Measurements from ENCODE around the gene SCMH1.
"Not testable (repeated sequence)": the region's sequence is repeated elsewhere in the genome, so short reads cannot be mapped to it uniquely, and the experiment has no call there.

Gene SCMH1

GRCh38 chr1:41241749-41242341, at the start of gene SCMH1:
Gene SCMH1 (minus strand): TSS chr1:41242306. CDS start chr1:41186133, 56,173 bp downstream.
- peak; percentile 26 to 44 for DNase-seq (ENCODE audit: low read depth in 2 of 2)

GRCh38 chr1:41291195-41291594, 49.1 kb upstream of the SCMH1 start:
- no peak for DNase-seq (ENCODE audit: low read depth in 2 of 2)

- DNase-seq (ENCODE audit: low read depth in 2 of 2) = no peak
These were observed 47.1 kb upstream of the SCMH1 start for GRCh38 chr1:41289196-41289595.

DNA sequence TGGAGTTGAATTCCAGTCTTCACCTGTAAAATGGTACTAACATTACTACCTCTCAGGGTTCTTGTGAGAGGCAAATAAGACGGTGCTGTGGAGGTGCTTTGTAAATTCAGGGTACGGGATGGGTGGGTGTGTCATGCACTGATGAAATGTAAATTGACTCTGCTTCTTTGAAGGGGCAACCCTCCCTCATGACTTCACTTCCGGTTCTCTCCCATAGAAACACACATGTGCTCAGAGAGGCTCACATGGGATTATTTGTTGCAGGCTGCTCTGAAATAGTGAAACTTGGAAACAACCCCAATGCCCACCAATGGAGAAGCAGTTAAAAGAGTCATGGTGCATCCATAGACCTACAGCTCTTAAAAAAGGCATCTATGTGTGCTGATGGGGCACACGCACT, 44.9 kb upstream of the SCMH1 start:
- DNase-seq (ENCODE audit: low read depth in 2 of 2) = no peak

DNA sequence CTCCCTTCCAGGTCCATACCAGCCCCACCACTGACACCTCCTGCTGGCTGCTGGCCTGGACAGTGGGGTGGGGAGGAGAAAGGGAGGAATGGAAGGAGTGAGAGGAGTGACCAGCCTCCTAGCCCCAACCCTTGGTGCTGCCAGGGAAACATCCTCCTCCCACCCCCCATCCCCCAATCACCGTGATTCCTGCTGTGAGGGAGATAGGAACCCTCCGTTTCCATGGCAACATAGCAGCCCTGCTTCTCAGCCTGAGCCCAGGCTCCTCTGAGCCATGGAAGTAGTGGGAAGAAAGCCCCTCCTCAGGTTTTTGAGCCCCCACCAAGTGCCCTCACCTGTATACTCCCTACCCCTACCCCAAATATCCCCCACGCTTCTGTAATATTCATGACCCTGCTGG, 44.4 kb upstream of the SCMH1 start:
- DNase-seq (ENCODE audit: low read depth in 2 of 2) = no peak

- DNase-seq (ENCODE audit: low read depth in 2 of 2) = no peak
These were observed 43.7 kb upstream of the SCMH1 start for GRCh38 chr1:41285818-41286217.

DNA sequence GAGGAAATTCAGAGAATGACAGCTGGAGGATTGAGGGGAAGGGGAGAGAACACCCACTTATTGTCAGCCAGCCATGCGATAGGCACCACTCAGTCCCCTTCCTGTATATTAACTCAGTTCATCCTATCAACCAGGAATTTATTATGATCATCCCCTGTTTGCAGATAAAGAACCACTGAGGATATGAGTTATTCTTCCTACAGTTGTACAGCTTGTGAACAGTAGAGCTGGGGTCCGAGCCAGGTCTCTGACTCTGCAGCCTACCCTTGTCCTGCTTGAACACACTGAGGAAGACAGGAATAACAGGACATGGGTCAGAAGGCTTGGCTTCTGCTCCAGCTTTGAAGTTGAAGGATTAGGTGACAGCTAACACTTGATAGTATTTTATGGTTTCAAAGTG, 42.0 kb upstream of the SCMH1 start:
- DNase-seq (ENCODE audit: low read depth in 2 of 2) = no peak

DNA sequence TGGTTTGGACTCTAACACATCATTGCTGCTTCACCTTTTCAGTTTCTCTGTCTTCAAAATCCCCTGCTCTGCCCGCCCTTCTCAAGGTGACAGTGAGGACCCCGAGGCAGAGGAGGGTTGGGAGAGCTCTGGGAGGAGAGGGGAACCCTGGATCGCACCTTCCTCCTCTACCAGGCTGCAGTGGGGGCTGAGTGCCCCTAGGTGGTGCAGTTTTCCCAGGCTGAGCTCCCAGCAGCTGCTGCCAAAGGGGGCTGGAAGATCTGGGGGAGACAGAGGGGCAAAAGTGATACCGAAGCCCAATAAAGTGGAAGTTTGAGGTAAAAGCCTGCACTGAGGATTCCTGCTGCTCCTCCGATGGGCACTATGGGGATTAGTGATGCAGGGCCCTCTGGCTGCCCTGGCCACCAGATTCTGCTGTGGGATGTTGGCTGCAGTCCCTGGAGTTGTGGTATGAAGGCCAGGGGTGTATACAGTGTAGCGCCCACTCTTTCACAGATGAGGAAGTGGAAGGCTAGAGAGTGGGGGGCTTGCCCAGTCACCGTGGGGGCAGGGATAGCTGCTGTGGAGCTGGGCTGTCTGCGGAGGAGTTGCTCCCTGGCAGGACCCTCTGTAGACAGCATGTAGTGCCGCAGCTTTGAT, 40.7 kb upstream of the SCMH1 start:
- DNase-seq (ENCODE audit: low read depth in 2 of 2) = peak; percentile 7 to 17

- no peak for DNase-seq (ENCODE audit: low read depth in 2 of 2)
These were observed 39.2 kb upstream of the SCMH1 start for GRCh38 chr1:41281334-41281733.

GRCh38 chr1:41280202-41281032, 38.3 kb upstream of the SCMH1 start:
- no peak for DNase-seq (ENCODE audit: low read depth in 2 of 2)

DNA sequence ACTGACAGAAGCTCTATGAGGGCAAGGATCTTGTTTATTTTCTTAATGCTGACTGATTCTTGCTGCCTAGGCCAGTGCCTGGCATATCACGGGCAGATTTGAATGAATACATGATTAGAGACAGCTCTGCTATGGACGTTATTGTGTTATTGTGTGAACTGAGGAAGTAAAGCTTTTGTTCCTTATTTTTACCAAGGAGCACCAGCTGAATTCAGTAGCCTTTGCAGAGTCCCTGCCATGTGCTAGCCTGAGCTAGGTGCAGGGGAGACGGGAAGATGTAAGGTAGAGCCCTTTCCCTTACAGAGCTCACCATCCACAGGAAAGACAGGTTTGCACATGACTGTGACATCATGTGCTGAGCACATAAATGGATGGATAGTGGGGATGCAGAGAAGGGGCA, 36.0 kb upstream of the SCMH1 start:
- no peak for DNase-seq (ENCODE audit: low read depth in 2 of 2)

GRCh38 chr1:41277371-41277975, 35.4 kb upstream of the SCMH1 start:
- no peak for DNase-seq (ENCODE audit: low read depth in 2 of 2)

- no peak for DNase-seq (ENCODE audit: low read depth in 2 of 2)
These were observed 33.7 kb upstream of the SCMH1 start for GRCh38 chr1:41275831-41276230.

- no peak for DNase-seq (ENCODE audit: low read depth in 2 of 2)
These were observed 32.8 kb upstream of the SCMH1 start for GRCh38 chr1:41274752-41275545.

- DNase-seq (ENCODE audit: low read depth in 2 of 2) = no peak
These were observed 30.5 kb upstream of the SCMH1 start for GRCh38 chr1:41272601-41273000.

DNA sequence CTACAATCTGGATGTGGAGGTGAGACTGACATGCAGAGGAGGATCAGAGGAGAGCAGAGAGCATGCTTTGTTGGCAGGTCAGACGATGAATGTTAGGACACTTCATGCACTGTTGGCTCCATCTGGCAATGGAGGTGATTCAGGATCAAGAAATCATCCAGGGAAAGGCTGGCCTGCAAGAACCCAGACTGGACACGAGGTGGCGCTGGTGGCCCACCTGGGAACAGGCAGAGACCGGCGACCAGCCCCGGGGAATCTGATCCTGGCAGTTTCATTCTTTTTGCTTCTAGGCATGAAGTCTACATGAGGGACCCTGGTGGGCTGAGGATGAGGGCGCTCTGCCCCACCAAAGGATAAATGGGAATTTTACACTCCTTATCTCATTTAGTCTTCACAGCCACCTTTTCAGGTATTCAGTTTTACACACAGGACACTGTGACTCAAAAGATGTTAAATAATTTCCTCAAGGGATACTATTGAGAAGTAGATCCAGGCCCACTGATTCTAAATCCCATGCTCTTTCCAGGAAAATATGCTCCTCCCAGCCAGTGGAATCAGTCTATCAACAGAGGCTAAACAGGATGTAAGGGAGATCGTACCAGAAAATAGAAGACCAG, 26.2 kb upstream of the SCMH1 start:
- DNase-seq (ENCODE audit: low read depth in 2 of 2) = peak; percentile 46 to 57

GRCh38 chr1:41261926-41262618, 20.0 kb upstream of the SCMH1 start:
- no peak for DNase-seq (ENCODE audit: low read depth in 2 of 2)

DNA sequence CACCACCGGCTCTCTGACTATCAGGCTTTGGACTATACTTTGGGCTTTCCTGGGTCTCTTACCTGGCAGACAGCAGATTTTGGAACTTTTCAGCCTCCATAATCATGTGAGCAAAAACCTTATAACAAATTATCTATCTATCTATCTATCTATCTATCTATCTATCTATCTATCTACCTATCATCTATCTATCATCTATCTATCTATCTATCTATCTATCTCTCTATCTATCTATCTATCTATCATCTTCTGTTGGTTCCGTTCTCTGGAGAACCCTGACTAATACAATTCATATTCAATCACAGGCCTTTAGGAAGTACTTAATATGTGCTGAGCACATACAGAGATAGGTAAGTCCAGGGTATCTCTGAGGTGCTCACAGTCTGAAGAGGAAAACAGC, 18.7 kb upstream of the SCMH1 start:
- no peak for DNase-seq (ENCODE audit: low read depth in 2 of 2)

DNA sequence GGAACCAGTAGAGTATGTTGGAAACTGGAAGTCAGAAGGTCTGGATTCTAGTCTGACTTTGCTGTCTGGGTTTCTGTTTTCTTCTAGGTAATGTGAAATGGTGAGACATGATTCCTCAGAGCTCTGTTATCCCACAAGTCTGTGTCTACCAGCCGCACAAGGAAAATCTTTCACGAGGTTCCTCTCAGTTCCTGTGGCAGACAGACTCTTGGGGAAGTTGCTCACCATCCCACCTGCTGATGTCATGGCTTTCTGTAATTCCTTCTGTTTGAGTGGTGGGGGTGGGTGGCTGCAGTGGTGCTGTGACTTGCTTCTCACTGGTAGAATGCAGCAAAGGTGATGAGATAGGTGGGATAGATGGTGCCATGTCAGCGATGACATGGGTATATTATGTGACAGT, 17.1 kb upstream of the SCMH1 start:
- no peak for DNase-seq (ENCODE audit: low read depth in 2 of 2)

DNA sequence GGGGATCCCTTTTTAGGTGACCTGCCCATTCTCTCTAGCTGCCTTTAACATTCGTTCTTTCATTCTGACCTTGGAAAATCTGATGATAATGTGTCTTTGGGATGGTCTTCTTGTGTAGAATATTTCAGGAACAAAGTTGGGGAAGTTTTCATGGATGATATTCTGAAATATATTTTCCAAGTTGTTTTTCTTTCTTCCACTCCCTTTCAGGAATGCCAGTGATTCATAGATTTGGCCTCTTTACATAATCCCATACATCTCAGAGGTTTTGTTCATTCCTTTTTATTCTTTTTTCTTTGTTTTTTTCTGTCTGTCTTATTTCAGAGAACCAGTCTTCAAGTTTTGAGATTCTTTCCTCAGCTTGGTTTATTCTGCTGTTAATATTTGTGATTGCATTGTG, 13.9 kb upstream of the SCMH1 start:
- DNase-seq (ENCODE audit: low read depth in 2 of 2) = no peak

DNA sequence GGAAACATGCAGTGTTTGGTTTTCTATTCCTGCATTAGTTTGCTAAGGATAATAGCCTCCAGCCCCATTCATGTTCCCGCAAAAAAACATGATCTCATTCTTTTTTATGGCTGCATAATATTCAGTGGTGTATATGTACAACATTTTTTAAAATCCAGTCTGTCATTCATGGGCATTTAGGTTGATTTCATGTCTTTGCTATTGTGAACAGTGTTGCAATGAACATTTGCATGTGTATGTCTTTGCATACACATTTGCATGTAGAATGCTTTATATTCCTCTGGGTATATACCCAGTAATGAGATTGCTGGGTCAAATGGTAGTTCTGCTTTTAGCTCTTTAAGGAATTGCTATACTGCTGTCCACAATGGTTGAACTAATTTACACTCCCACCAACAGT, 9.0 kb upstream of the SCMH1 start:
- DNase-seq (ENCODE audit: low read depth in 2 of 2) = not testable (repeated sequence)
